Right cardiac atrium (tissue), 5 donors: Measurements from ENCODE around the gene RAB18. TPM values are rescaled to one million over a fixed set of nuclear protein-coding genes. Genes with fewer than 3 reads are reported as not detected.
"Not testable (repeated sequence)": the region's sequence is repeated elsewhere in the genome, so short reads cannot be mapped to it uniquely, and the experiment has no call there.

Experiments used
- ATAC-seq, 2 donors: fragments of 200-7000 bp; cut with Tn5 transposase; one replicate each; pipeline versions ENCODE4 v1.8.0 to v1.9.1; 2020; ENCODE audit warnings: moderate library complexity in 2 of 2, mild to moderate bottlenecking in 1 of 2
- DNase-seq, 3 donors: peaks; one replicate each; pipeline ENCODE4 v3.0.0-alpha.2; 2020
- H3K27ac ChIP-seq: one replicate; pipeline ENCODE4 v1.5.1; 2013; ENCODE audit warnings: mild to moderate bottlenecking, low read length, control low read depth, moderate library complexity
- H3K27me3 ChIP-seq: one replicate; pipeline ENCODE4 v1.6.1; 2013; ENCODE audit not compliant: control insufficient read depth, insufficient read depth
- H3K4me1 ChIP-seq: one replicate; pipeline ENCODE4 v1.6.1; 2013; ENCODE audit warnings: low read length; ENCODE audit not compliant: control insufficient read depth, insufficient read depth
- H3K4me3 ChIP-seq: one replicate; pipeline ENCODE4 v1.5.1; 2013; ENCODE audit warnings: low read length, control low read depth
- H3K9me3 ChIP-seq: one replicate; pipeline ENCODE4 v1.6.1; 2013; ENCODE audit warnings: low read length; ENCODE audit not compliant: control insufficient read depth
- WGBS: extraction: QIAGEN DNeasy Blood & Tissue Kit; methylation state at CpG from one replicate; pipeline ENCODE4 v1.1.7; 2013; 5-methylcytosine and 5-hydroxymethylcytosine counted together
- intact Hi-C, 4 donors: fragments of 100-400 bp; cut with DNase I; formaldehyde crosslinking; loops; one replicate each; pipeline versions ENCODE4 v1.11.0 to v1.14.0; 2022 to 2023
- polyA plus RNA-seq: library from polyadenylated mRNA; stranded (reverse); fragments of 200-250 nt; gene quantifications from one replicate; pipeline ENCODE4 v1.2.3, GENCODE V29; 2013
- total RNA-seq, 4 donors: library from RNA; stranded (reverse); fragmentation: NEBNext Ultra II Directional; extraction: Animal tissue kit (Norgen Biotek cat#: 25700); gene quantifications; one replicate each; pipeline ENCODE4 v1.2.1, GENCODE V29; 2021
- donor health status: healthy with polysubstance abuse.
- donor health status: DM: no; HTN: yes; CAD: no.
- donor health status: DM: no; HTN: no; CAD: no.
- donor health status: DM: no; HTN: yes; CAD: no; lungs with severe emphysema.
- donor health status: DM: yes; HTN: yes; CAD: no.

RAB18 gene
- total and polyA plus RNA-seq, 5 donors, result 41.1 to 125 (median 116) TPM

DNA sequence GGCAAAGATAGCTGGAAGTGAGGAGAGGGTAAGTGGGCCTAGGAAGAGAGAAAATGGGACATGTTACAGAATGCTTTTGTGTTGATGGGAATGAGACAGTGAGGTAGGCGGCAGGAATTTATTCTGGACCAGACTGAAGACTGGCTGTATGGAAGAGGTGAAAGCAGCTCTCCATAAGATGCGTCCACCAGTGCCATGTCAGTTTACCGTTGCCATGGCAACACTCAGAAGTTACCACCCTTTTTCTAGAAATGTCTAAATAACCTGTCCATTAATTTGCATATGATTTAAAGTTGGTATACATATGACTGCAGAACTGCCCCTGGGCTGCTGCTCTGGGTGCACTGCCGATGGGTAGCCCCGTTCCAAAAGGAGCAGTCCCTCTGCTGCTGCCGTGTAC is 46.7 kb downstream of the RAB18 start:
- no peak for DNase-seq
- WGBS, result 84% methylated on average over 6 of the region's 6 CpGs
- no peak overlapping the region for H3K27ac ChIP-seq
- H3K4me3 ChIP-seq, result no peak overlapping the region
- H3K4me1 ChIP-seq, result no peaks in the 10 kb centered on the region
- no peaks in the 10 kb centered on the region for H3K9me3 ChIP-seq
- ATAC-seq, result no peak
- no peaks in the 10 kb centered on the region for H3K27me3 ChIP-seq
- intact Hi-C loops, result no loop called here

DNA sequence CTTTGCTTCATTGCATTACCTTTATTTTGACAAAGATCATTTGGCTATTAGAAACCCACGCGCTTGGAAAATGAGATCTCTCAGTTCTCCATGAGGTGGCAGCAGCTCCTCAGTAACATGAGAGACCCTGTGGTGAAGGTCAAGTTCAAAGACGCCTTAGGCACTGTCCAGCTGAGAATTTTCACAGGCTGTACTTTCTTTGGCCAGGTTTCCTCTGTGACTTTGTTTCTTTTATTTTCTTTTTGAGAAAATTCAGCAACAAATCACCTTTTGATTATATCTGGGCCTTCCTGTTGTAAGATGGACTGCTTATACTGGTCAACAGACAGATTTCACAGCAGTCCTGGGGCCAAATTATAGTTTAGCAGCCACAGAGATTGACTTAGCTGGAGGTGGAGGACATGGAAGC is 54.5 kb downstream of the RAB18 start:
- no peak overlapping the region for H3K27ac ChIP-seq
- no peaks in the 10 kb centered on the region for H3K4me1 ChIP-seq
- 4% methylated on average over 3 of the region's 3 CpGs for WGBS
- peak; percentile 80 to 85 for ATAC-seq
- no peak overlapping the region for H3K4me3 ChIP-seq
- intact Hi-C loops, result loop anchor here in 3 of 4 donors (2.0 to 5.0 kb wide), 2 partner anchors 98 to 99 kb away; no protein-coding TSS in a partner anchor
- peak in 2 of 3 donors; percentile 31 to 49 for DNase-seq
- no peaks in the 10 kb centered on the region for H3K9me3 ChIP-seq
- no peaks in the 10 kb centered on the region for H3K27me3 ChIP-seq

DNA sequence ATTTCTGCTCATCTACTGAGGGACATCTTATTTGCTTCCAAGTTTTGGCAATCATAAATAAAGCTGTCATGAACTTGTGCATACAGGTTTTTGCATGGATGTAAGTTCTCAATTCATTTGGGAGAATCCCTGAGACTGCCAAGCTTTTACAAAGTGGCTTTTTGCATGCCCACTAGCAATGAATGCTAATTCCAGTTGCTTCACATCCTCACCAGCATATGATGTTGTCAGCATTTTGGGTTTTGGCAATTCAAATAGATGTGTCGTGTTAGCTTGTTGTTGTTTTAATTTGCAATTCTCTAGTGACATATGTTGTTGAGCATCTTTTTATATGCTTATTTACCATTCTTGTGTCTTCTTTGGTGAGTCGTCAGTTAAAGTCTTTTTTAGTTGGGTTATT is 57.2 kb downstream of the RAB18 start:
- no peaks in the 10 kb centered on the region for H3K27me3 ChIP-seq
- H3K4me3 ChIP-seq, result no peak overlapping the region
- DNase-seq (no peak), ATAC-seq (no peak)
- intact Hi-C loops, result no loop called here
- 75% methylated on average over 2 of the region's 2 CpGs for WGBS
- no peaks in the 10 kb centered on the region for H3K4me1 ChIP-seq
- H3K9me3 ChIP-seq, result no peaks in the 10 kb centered on the region
- H3K27ac ChIP-seq, result no peak overlapping the region

DNA sequence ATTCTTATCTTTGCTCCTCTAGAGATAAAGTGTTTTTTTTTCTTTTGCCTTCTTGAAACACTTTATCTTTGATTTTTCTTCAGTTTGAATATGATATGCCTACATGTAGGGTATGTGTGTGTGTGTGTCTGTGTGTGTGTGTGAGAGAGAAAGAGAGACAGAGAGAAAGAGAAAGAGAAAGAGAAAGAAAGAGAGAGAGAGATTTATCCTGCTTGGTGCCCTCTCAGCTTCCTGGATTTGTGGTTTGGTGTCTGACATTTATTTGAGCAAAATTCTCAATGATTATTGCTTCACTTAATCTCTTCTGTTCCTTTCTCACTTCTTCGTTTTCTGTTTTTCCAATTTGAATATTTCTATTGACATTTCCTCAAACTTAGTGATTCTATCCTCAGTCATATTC is 60.3 kb downstream of the RAB18 start:
- Histone ChIP-seq H3K4me3 (no peak overlapping the region), H3K9me3 (no peaks in the 10 kb centered on the region), H3K27ac (no peak overlapping the region), H3K4me1 (no peaks in the 10 kb centered on the region), H3K27me3 (no peaks in the 10 kb centered on the region)
- 71% methylated on average over 1 of the region's 1 CpG for WGBS
- ATAC-seq, result no peak
- intact Hi-C loops, result no loop called here
- DNase-seq, result no peak

DNA sequence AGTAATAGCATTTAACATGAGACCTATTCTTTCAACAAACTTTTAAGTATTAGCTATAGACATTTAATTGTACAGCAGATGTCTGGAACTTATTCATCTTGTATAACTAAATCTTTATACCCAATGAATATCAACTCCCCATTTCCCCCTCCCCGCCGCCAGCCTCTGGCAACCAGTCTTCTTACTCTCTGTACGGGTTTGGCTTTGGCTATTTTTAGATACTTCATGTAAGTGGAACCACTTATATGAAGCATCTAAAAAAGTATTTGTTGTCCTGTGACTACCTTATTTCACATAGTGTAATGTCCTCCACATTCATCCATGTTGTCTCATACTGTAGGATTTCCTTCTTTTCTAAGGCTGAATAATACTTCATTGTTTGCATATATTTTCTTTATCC is 60.8 kb downstream of the RAB18 start:
- intact Hi-C loops, result no loop called here
- Histone ChIP-seq H3K4me3 (no peak overlapping the region), H3K27ac (no peak overlapping the region), H3K27me3 (no peaks in the 10 kb centered on the region), H3K9me3 (no peaks in the 10 kb centered on the region), H3K4me1 (no peaks in the 10 kb centered on the region)
- ATAC-seq, result peak; percentile 54 to 67
- 60% methylated on average over 3 of the region's 3 CpGs for WGBS
- DNase-seq, result peak in 1 of 3 donors; percentile 58

DNA sequence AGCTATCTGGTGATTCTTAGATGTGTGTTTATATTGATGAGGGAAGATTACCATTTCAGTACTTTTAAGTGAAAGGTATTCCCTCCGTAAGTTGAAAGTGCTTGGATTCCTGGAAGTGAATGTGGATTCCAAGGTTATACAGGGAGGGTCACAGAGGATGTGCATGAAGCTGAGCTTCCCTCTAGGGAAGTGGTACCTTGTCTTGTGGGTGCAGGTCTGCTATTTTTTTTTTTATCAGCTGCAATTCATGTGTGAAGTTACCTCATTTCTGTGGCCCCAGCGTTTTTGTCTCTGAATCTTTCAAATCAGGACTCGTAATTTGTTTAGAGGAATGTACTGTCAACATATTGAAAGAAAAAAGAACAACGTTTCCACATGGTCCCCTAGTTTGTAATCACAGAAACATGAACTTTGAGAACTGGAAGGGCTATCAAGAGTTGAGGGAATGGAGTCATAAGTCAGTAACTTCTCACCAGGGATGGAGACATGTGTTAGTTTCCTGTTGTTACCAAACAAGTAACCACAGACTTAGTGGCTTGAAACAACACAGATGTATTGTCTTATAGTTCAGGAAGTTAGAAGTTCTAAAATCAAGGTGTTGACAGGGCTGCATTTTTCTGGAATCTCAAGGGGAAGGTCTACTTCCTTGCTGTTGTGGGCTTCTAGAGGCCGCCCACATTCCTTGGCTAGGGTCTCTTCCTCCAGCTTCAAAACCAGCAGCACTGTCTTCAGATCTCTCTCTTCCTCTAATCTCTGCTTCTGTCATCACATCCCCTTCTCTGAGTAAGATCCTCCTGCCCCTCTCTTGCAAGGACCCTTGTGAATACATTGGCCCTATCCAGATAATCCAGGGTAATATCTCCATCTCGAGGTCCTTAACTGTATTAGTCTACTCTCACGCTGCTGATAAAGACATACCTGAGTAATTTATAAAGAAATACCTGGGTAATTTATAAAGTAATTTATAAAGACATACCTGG is 64.4 kb downstream of the RAB18 start:
- 63% methylated on average over 7 of the region's 7 CpGs for WGBS
- H3K4me1 ChIP-seq, result no peaks in the 10 kb centered on the region
- no peak overlapping the region for H3K27ac ChIP-seq
- H3K4me3 ChIP-seq, result no peak overlapping the region
- no peaks in the 10 kb centered on the region for H3K27me3 ChIP-seq
- no peaks in the 10 kb centered on the region for H3K9me3 ChIP-seq
- ATAC-seq, result no peak
- intact Hi-C loops, result no loop called here
- DNase-seq, result no peak

DNA sequence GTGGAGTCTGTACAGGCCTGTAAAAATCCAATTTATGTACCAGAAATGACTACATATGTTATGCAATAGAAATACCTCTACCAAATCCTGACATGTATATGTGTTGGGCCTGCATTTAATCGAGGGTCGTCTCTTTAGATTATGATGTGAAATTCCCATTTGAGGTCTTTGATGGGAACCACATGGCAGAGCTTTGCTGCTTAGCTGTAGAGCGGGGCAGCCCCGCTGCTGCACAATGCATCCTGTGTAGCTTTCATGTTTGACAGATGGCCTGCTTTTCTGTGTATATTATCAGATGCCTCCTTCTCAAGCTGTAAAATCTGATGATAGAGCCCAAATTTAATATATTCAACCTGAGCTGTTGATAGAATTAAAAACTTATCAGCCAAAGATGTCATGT is 65.8 kb downstream of the RAB18 start:
- no peak overlapping the region for H3K27ac ChIP-seq
- no peaks in the 10 kb centered on the region for H3K4me1 ChIP-seq
- WGBS, result 78% methylated on average over 4 of the region's 4 CpGs
- intact Hi-C loops, result no loop called here
- ATAC-seq (no peak), DNase-seq (no peak)
- no peaks in the 10 kb centered on the region for H3K27me3 ChIP-seq
- no peak overlapping the region for H3K4me3 ChIP-seq
- H3K9me3 ChIP-seq, result no peaks in the 10 kb centered on the region

DNA sequence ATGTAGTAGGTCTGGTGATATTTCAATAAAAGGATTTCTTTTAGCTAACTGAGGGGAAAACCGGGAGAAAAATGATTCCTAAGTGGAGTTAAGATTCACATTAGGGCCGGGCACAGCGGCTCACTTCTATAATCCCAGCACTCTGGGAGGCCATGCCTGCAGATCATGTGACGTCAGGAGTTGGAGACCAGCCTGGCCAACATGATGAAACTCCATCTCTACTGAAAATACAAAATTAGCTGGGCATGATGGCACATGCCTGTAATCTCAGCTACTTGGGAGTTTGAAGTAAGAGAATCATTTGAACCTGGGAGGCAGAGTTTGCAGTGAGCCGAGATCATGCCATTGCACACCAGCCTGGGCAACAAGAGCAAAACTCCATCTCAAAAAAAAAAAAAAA is 72.9 kb downstream of the RAB18 start:
- ATAC-seq, H3K27ac ChIP-seq, intact Hi-C loops, H3K9me3 ChIP-seq, H3K27me3 ChIP-seq, DNase-seq, H3K4me1 ChIP-seq, H3K4me3 ChIP-seq: not testable (repeated sequence)
- 87% methylated on average over 5 of the region's 5 CpGs for WGBS

DNA sequence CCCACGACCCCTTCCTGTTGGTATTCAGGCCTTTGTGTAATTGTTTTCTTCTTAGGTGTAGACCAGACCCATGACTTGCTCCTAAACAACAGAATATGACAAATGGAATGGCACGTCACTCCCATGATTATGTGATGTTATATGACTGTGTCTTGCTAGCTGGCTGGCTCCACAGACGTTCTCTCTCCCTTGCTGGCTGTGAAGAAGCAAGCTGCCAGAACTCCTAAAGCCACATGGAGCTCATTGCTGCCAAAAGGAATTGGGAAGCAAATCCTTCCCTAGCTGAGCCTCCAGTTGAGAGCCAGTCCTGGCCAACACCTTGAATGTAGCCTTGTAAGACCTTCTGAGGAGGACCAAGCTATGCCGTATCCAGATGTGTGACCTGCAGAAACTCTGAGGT is 74.2 kb downstream of the RAB18 start:
- Histone ChIP-seq H3K27ac (no peak overlapping the region), H3K9me3 (no peaks in the 10 kb centered on the region), H3K4me3 (no peak overlapping the region), H3K4me1 (no peaks in the 10 kb centered on the region), H3K27me3 (no peaks in the 10 kb centered on the region)
- 63% methylated on average over 4 of the region's 4 CpGs for WGBS
- intact Hi-C loops, result no loop called here
- DNase-seq, result no peak
- ATAC-seq, result no peak

DNA sequence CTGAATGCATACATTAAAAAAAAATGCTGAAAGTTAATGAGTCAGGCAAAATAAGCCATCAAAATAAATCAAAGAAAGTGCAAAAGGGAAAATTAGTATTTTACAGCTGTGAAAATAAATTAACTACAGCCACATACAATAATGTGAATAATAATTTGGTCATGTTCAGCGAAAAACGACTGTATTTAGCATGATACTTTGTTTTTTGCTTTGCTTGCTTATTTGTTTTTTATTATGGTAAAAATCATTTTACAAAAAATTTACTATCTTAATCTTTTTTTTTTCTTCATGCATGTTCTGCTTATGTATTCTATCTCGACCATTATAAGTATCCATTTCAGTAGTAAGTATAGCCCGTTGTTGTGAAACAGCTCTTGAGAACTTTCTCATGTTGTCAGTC is 77.1 kb downstream of the RAB18 start:
- intact Hi-C loops, result no loop called here
- Histone ChIP-seq H3K27me3 (no peaks in the 10 kb centered on the region), H3K4me3 (no peak overlapping the region), H3K27ac (no peak overlapping the region), H3K4me1 (no peaks in the 10 kb centered on the region), H3K9me3 (no peaks in the 10 kb centered on the region)
- DNase-seq (no peak), ATAC-seq (no peak)
- 84% methylated on average over 4 of the region's 4 CpGs for WGBS

DNA sequence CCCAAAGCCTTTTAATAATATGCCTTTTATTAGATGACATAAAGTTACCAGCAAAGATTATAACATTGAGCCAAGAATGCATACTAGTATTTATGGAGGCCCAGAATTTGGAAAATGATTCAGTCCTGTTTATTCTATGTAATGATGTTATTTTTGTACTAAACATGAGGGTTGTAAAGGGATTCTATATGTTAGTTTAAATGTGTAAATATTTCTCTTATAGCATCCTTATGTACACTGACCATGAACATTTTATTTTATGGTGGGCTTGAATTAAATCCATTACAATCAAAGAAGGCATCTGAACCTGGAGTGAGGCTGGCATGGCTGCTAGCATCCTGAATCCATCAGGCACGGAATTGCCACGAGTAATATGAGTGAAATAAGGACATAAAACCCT is 80.2 kb downstream of the RAB18 start:
- 79% methylated on average over 2 of the region's 2 CpGs for WGBS
- Histone ChIP-seq H3K9me3 (no peaks in the 10 kb centered on the region), H3K4me1 (no peaks in the 10 kb centered on the region), H3K4me3 (no peak overlapping the region), H3K27ac (no peak overlapping the region), H3K27me3 (no peaks in the 10 kb centered on the region)
- ATAC-seq (no peak), DNase-seq (no peak)
- intact Hi-C loops, result no loop called here
